ENCODE data around the gene GJA1.

GRCh38 chr6:121453191-121453590 is 17.7 kb downstream of the GJA1 start:
- no peak for TF ChIP-seq ZNF10 (CRISPR knock-in tag; IDR thresholded peaks at IDR 0.05; ENCODE audit: borderline replicate concordance, low read depth)
- TF ChIP-seq ATAD3A (CRISPR knock-in tag; IDR thresholded peaks at IDR 0.05): no peak
- TF ChIP-seq CTCF (CRISPR knock-in tag; IDR thresholded peaks at IDR 0.05): no peak
- TF ChIP-seq FOSL2 (CRISPR knock-in tag; IDR thresholded peaks at IDR 0.05): no peak
- TF ChIP-seq TBL1XR1 (IDR thresholded peaks at IDR 0.05; ENCODE audit: borderline replicate concordance, low read length, partially characterized antibody): no peak
- no peak for TF ChIP-seq XRCC5 (optimal IDR thresholded peaks at IDR 0.05; ENCODE audit: low read length)
- TF ChIP-seq BCL6 (CRISPR knock-in tag; IDR thresholded peaks at IDR 0.05): no peak
- TF ChIP-seq MAX (IDR thresholded peaks at IDR 0.05): no peak
- no peak for TF ChIP-seq YY1 (IDR thresholded peaks at IDR 0.05; ENCODE audit: insufficient read depth, insufficient replicate concordance, low read depth, low read length)
